Brain microvascular endothelial cell (primary cell): ENCODE measurements around the gene HOXB4.
A peak's percentile ranks its signal among the peaks of the same experiment; 100 is the strongest.

ENCODE experiments used
- DNase-seq: peaks from one replicate; pipeline ENCODE4 v3.0.0-alpha.2; 2020
- H3K27ac ChIP-seq: fragments of 250-450 bp; sonication (Bioruptor Pico); 2 replicates; pipeline ENCODE4 v1.5.1; 2020; ENCODE audit warnings: mild to moderate bottlenecking, moderate library complexity
- H3K27me3 ChIP-seq: fragments of 250-450 bp; sonication (Bioruptor Pico); replicated peaks from 2 replicates; pipeline ENCODE4 v1.5.1; 2020; ENCODE audit warnings: mild to moderate bottlenecking
- H3K36me3 ChIP-seq: fragments of 250-450 bp; sonication (Bioruptor Pico); replicated peaks from 2 replicates; pipeline ENCODE4 v1.5.1; 2020; ENCODE audit warnings: mild to moderate bottlenecking
- H3K4me3 ChIP-seq: 2 replicates; pipeline ENCODE4 v1.5.1; 2011; ENCODE audit warnings: low read depth, mild to moderate bottlenecking, control low read depth, low read length, moderate library complexity
- CTCF ChIP-seq: IDR thresholded peaks from 2 replicates; pipeline ENCODE4 v1.5.1; 2011; ENCODE audit warnings: low read depth, mild to moderate bottlenecking, moderate library complexity, low read length, control low read depth, inconsistent platforms; ENCODE audit errors: missing control alignments
- in situ Hi-C: cut with HindIII; loops from 2 replicates; pipeline ENCODE4 v1.10.0; 2017; ENCODE audit warnings: low sequenced_read_pairs, low pct_ligation_motif_present

The HOXB4 gene

GRCh38 chr17:48597778-48598631 is 19.9 kb upstream of the HOXB4 start:
- H3K27me3 ChIP-seq = peaks cover 98% of the 10 kb centered on the region
- peak overlapping the region; percentile 51 for H3K4me3 ChIP-seq
- TF ChIP-seq CTCF = no peak
- no peak overlapping the region for H3K27ac ChIP-seq
- no peak for DNase-seq
- in situ Hi-C loops = no loop called here
- no peaks in the 10 kb centered on the region for H3K36me3 ChIP-seq

GRCh38 chr17:48597528-48597777 is 19.3 kb upstream of the HOXB4 start:
- no peaks in the 10 kb centered on the region for H3K36me3 ChIP-seq
- no peak overlapping the region for H3K27ac ChIP-seq
- in situ Hi-C loops = no loop called here
- H3K4me3 ChIP-seq = peak overlapping the region; percentile 51
- TF ChIP-seq CTCF = no peak
- peaks cover 96% of the 10 kb centered on the region for H3K27me3 ChIP-seq
- DNase-seq = no peak

- peaks cover 96% of the 10 kb centered on the region for H3K27me3 ChIP-seq
- H3K27ac ChIP-seq = no peak overlapping the region
- no peak for DNase-seq
- no peak for TF ChIP-seq CTCF
- no peaks in the 10 kb centered on the region for H3K36me3 ChIP-seq
- in situ Hi-C loops = no loop called here
- peak overlapping the region; percentile 51 for H3K4me3 ChIP-seq
Observed at GRCh38 chr17:48596735-48597527, 18.8 kb upstream of the HOXB4 start.

- no peaks in the 10 kb centered on the region for H3K36me3 ChIP-seq
- H3K27ac ChIP-seq = no peak overlapping the region
- TF ChIP-seq CTCF = no peak
- peaks cover 96% of the 10 kb centered on the region for H3K27me3 ChIP-seq
- no peak for DNase-seq
- in situ Hi-C loops = no loop called here
- peak overlapping the region; percentile 51 for H3K4me3 ChIP-seq
Observed at GRCh38 chr17:48596000-48596734, 18.0 kb upstream of the HOXB4 start.

- no peak for TF ChIP-seq CTCF
- Histone ChIP-seq H3K4me3 (no peak overlapping the region), H3K36me3 (no peaks in the 10 kb centered on the region), H3K27me3 (peaks cover 95% of the 10 kb centered on the region), H3K27ac (no peak overlapping the region)
- DNase-seq = no peak
- in situ Hi-C loops = no loop called here
Observed at GRCh38 chr17:48595278-48595999, 17.3 kb upstream of the HOXB4 start.
